ENCODE data around the gene IMMT.
A peak's percentile ranks its signal among the peaks of the same experiment; 100 is the strongest.
"Not testable (repeated sequence)": the region's sequence is repeated elsewhere in the genome, so short reads cannot be mapped to it uniquely, and the experiment has no call there.

The IMMT gene

DNA sequence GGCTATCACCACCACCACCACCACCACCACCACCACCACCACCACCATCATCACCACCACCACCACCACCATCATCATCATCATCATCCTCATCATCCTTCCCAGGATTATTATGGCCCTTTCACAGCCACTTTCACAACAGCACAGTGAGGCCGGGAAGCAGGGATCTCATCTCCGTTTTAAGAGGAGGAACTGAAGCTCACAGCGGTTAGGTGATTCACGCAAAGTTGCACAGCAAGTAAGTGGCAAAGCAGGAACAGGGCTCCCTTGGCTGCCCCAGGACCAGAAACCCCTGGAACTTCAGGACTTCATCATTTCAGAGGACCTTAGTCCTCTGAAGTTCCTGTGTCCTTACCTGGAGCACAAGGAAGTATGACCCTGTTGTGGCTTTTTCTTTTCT lies 30.8 kb upstream of the IMMT start:
- DNase-seq, result no peak

DNA sequence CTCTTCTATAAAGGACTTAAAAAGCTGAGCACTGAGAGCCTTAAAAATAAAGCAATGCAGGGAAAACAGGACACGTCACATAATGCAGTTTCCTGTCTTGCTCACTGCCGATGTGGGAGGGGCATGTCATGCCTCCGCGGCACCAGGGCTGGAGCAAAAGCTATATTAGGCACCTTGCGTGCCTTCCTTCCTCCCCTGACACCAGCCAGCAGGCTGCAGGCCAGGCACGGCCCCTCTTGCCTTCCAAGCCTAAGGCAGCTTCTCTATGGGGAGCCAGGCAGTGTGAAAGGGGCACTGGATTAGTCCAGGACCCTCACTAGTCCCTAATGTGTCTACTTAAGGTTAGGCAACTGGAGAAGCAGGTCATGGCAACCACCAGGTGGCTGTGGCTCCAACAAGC lies 30.3 kb upstream of the IMMT start:
- no peak for DNase-seq

GRCh38 chr2:86224645-86225355 lies 29.5 kb upstream of the IMMT start:
- DNase-seq, result no peak

- DNase-seq, result no peak
Observed at GRCh38 chr2:86223927-86224560, 28.8 kb upstream of the IMMT start.

- peak; percentile 51 for DNase-seq
Observed at GRCh38 chr2:86223140-86223926, 28.1 kb upstream of the IMMT start.

GRCh38 chr2:86221066-86221684 lies 25.9 kb upstream of the IMMT start:
- DNase-seq, result no peak

DNA sequence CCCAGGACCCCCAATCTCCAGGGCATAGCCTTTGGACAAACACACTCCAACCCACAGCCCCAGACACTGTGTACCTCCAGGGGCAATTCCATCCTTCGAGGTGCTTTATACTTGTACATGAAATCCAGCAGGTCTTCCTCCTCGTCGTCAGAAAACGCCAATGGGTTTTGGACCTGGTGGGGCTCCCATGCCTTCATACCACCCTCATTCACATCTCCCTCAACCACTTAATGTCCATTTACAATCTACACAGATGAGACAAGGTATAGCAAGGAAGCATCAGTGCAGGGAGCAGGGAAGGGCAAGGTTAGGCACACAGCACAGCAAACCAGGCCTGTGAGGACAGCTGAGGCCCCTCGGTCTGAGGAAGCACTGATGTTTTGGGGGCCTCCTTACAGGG lies 24.6 kb upstream of the IMMT start:
- DNase-seq, result no peak

DNA sequence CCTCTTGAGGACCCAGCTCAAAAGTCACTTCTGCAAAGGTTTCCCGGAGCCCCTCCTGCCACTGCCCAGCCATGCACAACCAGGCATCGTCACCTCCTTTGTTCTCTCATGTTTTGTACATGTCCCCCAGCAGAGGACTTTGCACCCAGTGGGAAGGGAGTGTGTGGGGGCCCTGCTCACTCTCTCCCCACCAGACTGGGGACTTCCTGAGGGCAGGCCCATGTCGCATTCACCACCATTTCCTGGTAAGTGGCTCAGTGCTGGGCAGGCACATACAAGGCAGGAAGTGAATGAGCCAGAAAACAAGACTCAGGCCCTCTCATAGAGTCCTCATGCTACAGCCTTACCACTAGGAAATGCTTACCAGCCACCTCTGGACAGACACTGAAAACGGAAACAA lies 22.9 kb upstream of the IMMT start:
- DNase-seq, result no peak

DNA sequence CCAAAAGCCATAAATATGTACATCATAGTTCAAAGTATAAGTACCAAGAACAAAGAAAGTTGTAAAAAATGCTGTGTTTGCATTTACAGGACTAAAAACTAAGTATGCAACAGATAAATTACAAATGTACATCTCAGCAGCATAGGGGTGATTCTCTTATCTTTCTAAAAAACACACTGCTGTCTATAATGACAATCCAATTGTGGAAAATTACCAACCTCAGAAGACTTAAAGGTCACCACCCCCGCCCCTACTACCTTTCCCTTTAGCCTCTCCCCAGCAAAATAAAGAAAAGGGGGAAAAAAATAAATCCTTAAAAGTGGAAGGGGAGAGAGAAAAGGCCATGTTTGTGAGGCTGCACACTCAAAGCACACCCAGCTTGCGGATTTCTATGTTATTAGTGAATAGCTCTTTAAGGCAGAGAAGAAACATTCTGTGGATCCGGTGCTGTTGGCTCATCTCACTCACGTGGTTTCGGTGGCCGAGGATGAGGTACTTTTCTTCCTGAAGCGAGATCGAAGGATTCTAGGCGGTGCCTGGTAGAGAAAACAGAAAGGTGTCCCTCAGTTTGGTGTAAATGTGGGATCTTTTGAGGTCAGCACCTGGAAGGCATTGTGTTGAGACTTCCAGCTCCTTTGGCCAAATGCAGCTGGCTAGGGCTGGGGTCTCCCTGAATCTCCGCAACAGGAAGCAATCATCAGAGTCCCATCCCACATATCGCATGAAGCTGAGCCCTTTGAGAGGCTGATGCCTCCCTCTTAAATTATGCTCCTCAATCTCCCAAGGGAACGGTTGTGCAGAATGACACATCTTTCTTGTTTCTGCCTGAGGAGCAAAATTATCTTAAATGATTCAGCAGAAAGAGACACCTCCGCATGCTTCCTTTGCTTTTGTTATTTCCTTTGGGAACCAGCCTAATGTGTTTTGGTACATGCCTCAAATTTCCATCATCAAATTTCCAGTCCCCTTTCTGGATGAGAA lies 21.6 kb upstream of the IMMT start:
- DNase-seq, result peak; percentile 60

- no peak for DNase-seq
Observed at GRCh38 chr2:86214503-86214832, 19.2 kb upstream of the IMMT start.

GRCh38 chr2:86213699-86214502 lies 18.6 kb upstream of the IMMT start:
- DNase-seq, result no peak

- DNase-seq, result no peak
Observed at GRCh38 chr2:86213056-86213455, 17.8 kb upstream of the IMMT start.

GRCh38 chr2:86211796-86212188 lies 16.5 kb upstream of the IMMT start:
- DNase-seq, result no peak

DNA sequence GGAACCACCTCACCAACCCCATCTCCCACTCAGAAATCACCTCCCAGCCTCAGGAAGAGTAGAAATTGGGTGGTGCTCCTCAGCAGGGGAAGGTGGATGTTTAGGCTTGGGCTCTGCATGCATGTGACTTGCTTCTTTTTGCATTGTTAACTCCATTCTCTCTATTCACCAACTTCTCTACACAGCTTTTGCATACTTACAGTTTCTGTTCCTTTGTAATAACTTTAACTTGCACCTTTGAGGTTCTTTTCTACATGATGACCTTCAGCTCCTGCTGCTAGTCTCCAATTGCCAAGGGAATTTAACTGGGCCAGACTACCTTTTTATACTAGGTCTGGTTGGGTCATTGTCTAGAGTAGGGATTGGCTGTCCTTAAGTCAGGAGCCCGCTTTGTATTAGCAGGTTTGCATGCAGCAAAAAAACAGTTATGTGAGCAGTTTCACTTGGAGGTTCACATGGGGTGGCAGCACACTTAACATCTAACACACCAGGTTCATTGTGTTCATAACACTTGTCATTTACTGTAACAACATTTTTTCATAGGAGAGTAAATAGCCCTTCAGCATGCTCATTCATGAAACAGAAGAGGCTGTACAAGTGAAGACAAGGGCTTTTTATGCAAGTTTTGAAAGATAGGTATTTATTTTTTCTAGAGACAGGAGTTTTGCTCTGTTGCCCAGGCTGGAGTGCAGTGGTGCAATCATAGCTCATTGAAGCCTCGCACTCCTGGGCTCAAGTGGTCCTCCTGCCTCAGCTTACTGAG lies 16.0 kb upstream of the IMMT start:
- DNase-seq, result no peak

DNA sequence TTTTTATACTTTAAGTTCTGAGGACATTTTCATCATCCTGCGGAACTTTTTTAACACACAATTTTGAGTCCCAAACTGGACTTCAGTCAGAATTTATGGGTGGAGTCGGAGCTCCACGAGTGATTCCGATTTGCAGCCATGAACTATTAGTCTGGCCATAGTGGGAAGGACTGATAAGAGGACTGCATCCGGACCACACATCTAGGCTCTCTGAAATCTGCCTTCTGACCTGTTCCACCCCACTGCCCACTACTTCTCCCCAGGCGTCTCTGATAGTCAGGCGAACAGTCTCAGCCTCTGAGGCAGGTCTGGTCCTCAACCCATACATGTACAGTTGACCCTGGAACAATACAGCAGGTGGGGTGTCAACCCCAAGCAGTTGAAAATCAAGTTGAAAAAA lies 9.2 kb upstream of the IMMT start:
- no peak for DNase-seq

DNA sequence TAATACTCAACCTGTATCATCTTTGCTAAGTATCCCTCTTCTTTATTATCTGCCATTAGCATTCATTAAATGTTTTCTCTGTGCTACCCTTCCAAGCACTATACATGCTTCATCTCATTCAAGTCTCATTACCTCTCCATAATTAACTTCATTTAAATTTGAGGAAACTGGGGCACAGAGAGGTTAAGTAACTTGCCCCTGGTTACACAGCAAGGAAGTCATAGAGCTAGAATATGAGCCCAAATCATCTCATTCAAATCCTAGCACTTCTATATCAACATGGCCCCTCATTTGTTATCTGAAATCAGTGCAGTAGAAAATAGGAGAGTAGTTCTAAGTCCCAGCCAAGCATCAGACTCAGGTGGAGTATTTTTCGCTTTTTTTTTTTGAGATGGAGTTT lies 8.4 kb upstream of the IMMT start:
- no peak for DNase-seq

GRCh38 chr2:86202702-86203101 lies 7.4 kb upstream of the IMMT start:
- DNase-seq, result no peak

DNA sequence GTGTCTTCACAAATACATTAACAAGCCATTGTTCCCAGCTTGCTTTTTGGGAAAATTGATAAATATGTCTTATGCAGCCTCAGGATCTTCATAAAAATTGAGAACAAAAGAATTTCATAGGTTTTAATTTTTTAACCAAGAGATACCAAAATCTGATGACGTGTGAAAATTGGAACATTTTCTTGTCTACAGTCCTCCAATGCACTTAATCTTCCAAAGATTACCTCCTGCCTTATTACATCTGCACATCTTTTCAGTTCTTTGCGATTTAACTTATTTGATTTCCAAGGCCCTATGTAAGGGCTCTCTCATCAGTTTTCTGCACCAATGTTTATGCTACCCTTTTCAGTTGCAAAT lies 7.1 kb upstream of the IMMT start:
- DNase-seq, result no peak

- no peak for DNase-seq
Observed at GRCh38 chr2:86201671-86202335, 6.5 kb upstream of the IMMT start.

DNA sequence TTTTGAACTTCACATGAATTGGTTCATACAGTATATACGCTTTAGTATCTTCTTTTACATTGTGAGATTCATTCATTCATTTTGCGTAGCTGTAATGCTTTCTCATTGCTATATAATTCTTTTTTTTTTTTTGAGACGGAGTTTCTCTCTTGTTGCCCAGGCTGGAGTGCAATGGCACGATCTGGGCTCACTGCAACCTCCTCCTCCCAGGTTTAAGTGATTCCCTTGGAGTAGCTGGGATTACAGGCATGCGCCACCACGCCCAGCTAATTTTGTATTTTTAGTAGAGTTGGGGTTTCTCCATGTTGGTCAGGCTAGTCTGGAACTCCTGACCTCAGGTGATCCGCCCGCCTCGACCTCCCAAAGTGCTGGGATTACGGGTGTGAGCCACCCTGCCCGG lies 5.3 kb upstream of the IMMT start:
- DNase-seq, result not testable (repeated sequence)

DNA sequence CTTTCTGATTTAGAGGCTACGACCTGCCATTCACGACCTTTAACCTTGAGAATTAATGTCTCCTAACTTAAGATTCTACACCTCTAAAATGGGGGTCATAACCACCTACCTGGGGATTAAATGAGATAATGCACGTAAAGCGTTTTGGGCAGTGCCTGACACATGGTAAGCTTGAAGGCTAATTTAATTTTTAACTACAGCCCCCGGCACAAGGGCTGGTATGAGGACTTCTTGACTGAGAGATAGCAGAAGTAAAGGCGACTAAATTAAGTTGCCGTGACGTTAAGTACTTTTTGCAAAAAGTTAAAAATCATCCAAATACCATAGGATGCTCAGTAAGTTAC lies 4.5 kb upstream of the IMMT start:
- no peak for DNase-seq

Measured in NCI-H226 (cell line).